ENCODE results near the gene TRIM2. TPM values are rescaled to one million over a fixed set of nuclear protein-coding genes. Genes with fewer than 3 reads are reported as not detected.
A peak's percentile ranks its signal among the peaks of the same experiment; 100 is the strongest.

Gene TRIM2
- total RNA-seq, 1 donor from 2014 or later: 35.9 TPM

DNA sequence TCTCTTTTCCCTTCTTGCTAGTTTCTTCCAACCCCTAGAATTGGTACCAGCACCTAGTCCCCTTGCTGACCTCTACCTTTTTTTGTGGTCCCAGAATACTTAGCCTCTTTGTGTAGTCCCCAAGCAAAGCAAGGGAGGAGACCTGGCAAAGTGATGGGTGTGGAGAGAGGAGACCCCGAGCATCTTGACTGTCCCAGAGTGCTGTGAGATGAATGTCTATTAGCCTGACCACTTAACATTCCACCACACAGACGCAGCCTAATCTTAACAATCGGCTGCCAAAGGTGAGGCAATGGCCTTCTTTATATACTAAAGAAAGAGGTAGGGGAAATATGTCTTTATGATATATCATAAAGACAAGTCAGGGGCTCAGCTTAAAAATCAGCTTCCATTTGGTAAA lies 55.9 kb downstream of the TRIM2 start:
- Histone ChIP-seq H3K27me3 (no peaks in the 10 kb centered on the region), H3K27ac (no peak overlapping the region), H3K4me1 (no peaks in the 10 kb centered on the region), H3K36me3 (no peaks in the 10 kb centered on the region), H3K9me3 (no peaks in the 10 kb centered on the region), H3K4me3 (no peak overlapping the region)
- DNase-seq (no peak), ATAC-seq (peak; percentile 41)
- intact Hi-C loops (cut with DNase I): no loop called here
- TF ChIP-seq, protein P1, sequence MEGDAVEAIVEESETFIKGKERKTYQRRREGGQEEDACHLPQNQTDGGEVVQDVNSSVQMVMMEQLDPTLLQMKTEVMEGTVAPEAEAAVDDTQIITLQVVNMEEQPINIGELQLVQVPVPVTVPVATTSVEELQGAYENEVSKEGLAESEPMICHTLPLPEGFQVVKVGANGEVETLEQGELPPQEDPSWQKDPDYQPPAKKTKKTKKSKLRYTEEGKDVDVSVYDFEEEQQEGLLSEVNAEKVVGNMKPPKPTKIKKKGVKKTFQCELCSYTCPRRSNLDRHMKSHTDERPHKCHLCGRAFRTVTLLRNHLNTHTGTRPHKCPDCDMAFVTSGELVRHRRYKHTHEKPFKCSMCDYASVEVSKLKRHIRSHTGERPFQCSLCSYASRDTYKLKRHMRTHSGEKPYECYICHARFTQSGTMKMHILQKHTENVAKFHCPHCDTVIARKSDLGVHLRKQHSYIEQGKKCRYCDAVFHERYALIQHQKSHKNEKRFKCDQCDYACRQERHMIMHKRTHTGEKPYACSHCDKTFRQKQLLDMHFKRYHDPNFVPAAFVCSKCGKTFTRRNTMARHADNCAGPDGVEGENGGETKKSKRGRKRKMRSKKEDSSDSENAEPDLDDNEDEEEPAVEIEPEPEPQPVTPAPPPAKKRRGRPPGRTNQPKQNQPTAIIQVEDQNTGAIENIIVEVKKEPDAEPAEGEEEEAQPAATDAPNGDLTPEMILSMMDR (IDR thresholded peaks at IDR 0.05): no peak

DNA sequence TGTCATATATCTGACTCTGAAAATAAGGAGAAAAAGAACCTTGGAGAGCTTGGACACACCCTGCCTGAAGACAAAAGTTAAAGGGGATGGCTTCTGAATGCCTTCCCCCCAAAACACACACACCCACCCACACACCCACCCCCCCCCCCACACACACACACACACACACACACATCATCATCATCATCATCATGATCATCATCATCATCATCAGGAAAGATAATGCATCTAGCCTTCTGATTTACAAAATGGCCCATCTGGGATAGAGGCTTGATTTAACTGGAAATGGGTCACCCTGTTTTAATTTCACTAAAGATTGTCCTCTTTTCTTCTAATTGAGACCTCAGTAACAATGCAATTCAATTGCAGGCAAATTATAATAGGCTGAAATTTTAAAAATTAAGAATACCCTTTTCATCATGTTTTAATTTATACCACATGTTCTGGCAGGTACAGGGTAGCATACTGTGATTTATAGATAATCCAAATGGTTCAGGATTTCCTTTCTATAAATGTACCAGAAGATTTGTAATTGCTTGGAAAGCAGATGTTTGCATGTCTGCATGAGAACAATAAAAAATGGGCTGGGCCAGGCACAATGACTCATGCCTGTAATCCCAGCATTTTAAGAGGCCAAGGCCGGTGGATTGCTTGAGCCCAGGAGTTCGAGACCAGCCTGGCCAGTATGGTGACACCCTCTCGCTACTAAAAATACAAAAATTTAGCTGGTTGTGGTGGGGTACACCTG lies 56.5 kb downstream of the TRIM2 start:
- ATAC-seq: no peak

DNA sequence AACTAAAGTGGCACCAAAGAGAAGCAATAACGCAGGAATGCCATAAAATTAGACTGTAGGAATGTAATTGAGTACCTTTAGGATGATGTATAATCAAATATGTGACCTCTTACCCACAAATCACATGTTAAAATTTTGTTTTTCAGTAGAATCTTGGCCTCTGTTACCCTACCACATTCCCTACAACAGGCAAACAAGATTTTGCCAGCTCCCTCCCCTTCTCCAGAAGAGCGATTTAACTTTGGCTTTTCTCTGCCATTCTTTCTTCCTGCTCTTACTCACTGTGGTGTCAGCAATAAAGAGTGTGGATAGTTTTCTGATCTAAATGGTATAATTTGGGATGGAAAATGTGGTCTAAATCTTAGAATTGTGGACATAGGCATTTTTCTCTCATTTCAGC lies 57.2 kb downstream of the TRIM2 start:
- Histone ChIP-seq H3K27ac (no peak overlapping the region), H3K4me3 (no peak overlapping the region), H3K4me1 (no peaks in the 10 kb centered on the region), H3K27me3 (no peaks in the 10 kb centered on the region), H3K36me3 (no peaks in the 10 kb centered on the region), H3K9me3 (no peaks in the 10 kb centered on the region)
- TF ChIP-seq, protein P1 (IDR thresholded peaks at IDR 0.05): no peak
- ATAC-seq (no peak), DNase-seq (no peak)
- intact Hi-C loops (cut with DNase I): no loop called here

More for the DNA sequence above, 56.5 kb downstream of the TRIM2 start:
- DNase-seq: no peak
- Histone ChIP-seq H3K4me1 (no peaks in the 10 kb centered on the region), H3K9me3 (no peaks in the 10 kb centered on the region), H3K27ac (no peak overlapping the region), H3K36me3 (no peaks in the 10 kb centered on the region), H3K4me3 (no peak overlapping the region), H3K27me3 (no peaks in the 10 kb centered on the region)
- intact Hi-C loops (cut with DNase I): no loop called here
- TF ChIP-seq, protein P1 (IDR thresholded peaks at IDR 0.05): no peak

DNA sequence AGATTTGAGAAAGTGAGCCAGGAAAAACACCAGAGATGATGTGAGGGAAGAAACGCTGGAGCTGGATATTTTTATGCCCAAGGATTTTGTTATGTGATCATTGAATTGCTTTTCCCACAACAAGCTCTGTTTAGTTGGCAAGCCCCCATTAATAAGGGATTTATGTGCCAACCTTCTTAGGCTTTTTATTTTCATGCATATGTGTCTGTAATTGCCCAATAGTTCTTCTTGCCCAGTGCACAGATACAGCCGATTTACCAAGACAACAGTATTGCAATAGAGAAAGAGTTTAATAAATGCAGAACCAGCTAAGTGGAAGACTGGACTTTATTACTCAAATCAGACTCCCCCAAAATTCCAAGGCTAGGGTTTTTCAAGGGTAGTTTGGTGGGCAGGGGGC lies 57.7 kb downstream of the TRIM2 start:
- ATAC-seq: no peak
- H3K27me3 ChIP-seq: no peaks in the 10 kb centered on the region
- no peaks in the 10 kb centered on the region for H3K36me3 ChIP-seq
- H3K9me3 ChIP-seq: no peaks in the 10 kb centered on the region
- TF ChIP-seq, protein P1 (IDR thresholded peaks at IDR 0.05): no peak
- no peaks in the 10 kb centered on the region for H3K4me1 ChIP-seq
- intact Hi-C loops (cut with DNase I): no loop called here
- H3K4me3 ChIP-seq: no peak overlapping the region
- no peak overlapping the region for H3K27ac ChIP-seq
- DNase-seq: no peak

DNA sequence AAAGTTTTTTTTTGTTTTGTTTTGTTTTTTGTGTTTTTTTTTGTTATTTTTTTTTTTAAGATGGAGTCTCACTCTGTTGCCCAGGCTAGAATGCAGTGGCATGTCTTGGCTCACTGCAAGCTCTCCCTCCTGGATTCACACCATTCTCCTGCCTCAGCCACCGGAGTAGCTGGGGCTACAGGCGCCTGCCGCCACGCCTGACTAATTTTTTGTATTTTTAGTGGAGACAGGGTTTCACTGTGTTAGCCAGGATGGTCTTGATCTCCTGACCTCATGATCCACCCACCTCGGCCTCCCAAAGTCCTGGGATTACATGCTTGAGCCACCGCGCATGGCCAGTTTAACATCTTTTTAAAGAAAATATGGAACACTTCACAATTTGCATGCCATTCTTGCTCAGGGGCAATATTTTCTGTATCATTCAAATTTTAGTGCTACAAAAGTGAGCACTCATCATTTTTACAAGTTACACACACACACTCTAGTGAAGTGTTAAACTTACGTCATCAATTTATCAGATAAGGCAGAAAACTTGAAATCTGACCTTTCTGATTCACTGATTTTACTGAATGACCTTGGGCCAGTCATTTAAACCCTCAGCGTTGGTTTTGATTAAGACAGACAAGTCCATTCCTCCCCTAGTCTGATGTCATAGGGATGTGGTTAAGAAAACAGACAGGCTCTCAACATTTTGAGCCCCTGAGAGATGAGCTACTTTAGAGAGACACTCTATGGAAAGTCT lies 61.2 kb downstream of the TRIM2 start:
- no peak overlapping the region for H3K4me3 ChIP-seq
- H3K27ac ChIP-seq: no peak overlapping the region
- TF ChIP-seq, protein P1 (IDR thresholded peaks at IDR 0.05): no peak
- no peaks in the 10 kb centered on the region for H3K9me3 ChIP-seq
- no peak for ATAC-seq
- intact Hi-C loops (cut with DNase I): no loop called here
- peaks cover 16% of the 10 kb centered on the region for H3K4me1 ChIP-seq
- DNase-seq: no peak
- no peaks in the 10 kb centered on the region for H3K36me3 ChIP-seq
- H3K27me3 ChIP-seq: no peaks in the 10 kb centered on the region

All from upper lobe of right lung (tissue), 1 donor.